ENCODE results near the gene MBNL1. TPM values are rescaled to one million over a fixed set of nuclear protein-coding genes. Genes with fewer than 3 reads are reported as not detected.

The MBNL1 gene
- total and polyA plus RNA-seq, 4 donors: 25.8 to 121 (median 71.9) TPM

- Histone ChIP-seq H3K4me3 (ENCODE audit: low read depth, low read length) (no peak overlapping the region), H3K36me3 (ENCODE audit: control insufficient read depth, insufficient read depth, low read length) (no peaks in the 10 kb centered on the region), H3K27ac (ENCODE audit: low read depth, low read length) (no peak overlapping the region), H3K4me1 (ENCODE audit: control insufficient read depth, insufficient read depth, low read length) (no peaks in the 10 kb centered on the region), H3K27me3 (ENCODE audit: control insufficient read depth, insufficient read depth, low read length) (no peaks in the 10 kb centered on the region), H3K9me3 (ENCODE audit: control insufficient read depth, insufficient read depth, low read length) (no peaks in the 10 kb centered on the region)
- DNase-seq (ENCODE audit: low read depth in 4 of 6, low spot score in 6 of 6): no peak
- WGBS (ENCODE audit: insufficient coverage): no CpG with 5 or more reads among the region's 1 CpG
These were observed 192.7 kb downstream of the MBNL1 start for GRCh38 chr3:152461460-152461859.

DNA sequence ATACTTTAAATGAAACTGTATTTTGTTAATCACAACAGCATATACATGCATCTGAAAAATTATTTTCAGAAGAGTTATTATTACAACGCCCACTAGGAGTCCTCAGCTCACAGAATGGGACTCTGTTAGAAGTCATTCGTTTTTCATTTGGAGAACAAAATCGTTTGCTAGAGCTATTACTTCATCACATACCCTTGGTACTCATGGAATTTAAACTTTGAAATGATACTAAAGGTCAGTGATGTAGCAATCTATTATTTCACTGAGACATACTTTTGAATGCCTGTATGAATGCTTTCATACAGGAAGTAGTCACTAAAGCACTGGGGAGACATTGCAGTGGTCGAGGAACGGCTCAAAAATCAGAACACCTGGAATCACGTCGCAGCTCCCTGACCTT lies 198.1 kb downstream of the MBNL1 start:
- H3K36me3 ChIP-seq (ENCODE audit: control insufficient read depth, insufficient read depth, low read length): no peaks in the 10 kb centered on the region
- H3K27me3 ChIP-seq (ENCODE audit: control insufficient read depth, insufficient read depth, low read length): no peaks in the 10 kb centered on the region
- H3K27ac ChIP-seq (ENCODE audit: low read depth, low read length): no peak overlapping the region
- no peak for DNase-seq (ENCODE audit: low read depth in 4 of 6, low spot score in 6 of 6)
- H3K4me3 ChIP-seq (ENCODE audit: low read depth, low read length): no peak overlapping the region
- no peaks in the 10 kb centered on the region for H3K9me3 ChIP-seq (ENCODE audit: control insufficient read depth, insufficient read depth, low read length)
- WGBS (ENCODE audit: insufficient coverage): 100% methylated on average over 2 of the region's 7 CpGs
- no peaks in the 10 kb centered on the region for H3K4me1 ChIP-seq (ENCODE audit: control insufficient read depth, insufficient read depth, low read length)

GRCh38 chr3:152469248-152470025 lies 200.7 kb downstream of the MBNL1 start:
- no peaks in the 10 kb centered on the region for H3K4me1 ChIP-seq (ENCODE audit: control insufficient read depth, insufficient read depth, low read length)
- no peaks in the 10 kb centered on the region for H3K27me3 ChIP-seq (ENCODE audit: control insufficient read depth, insufficient read depth, low read length)
- H3K36me3 ChIP-seq (ENCODE audit: control insufficient read depth, insufficient read depth, low read length): no peaks in the 10 kb centered on the region
- H3K27ac ChIP-seq (ENCODE audit: low read depth, low read length): no peak overlapping the region
- no peaks in the 10 kb centered on the region for H3K9me3 ChIP-seq (ENCODE audit: control insufficient read depth, insufficient read depth, low read length)
- no CpG with 5 or more reads among the region's 4 CpGs for WGBS (ENCODE audit: insufficient coverage)
- H3K4me3 ChIP-seq (ENCODE audit: low read depth, low read length): no peak overlapping the region
- no peak for DNase-seq (ENCODE audit: low read depth in 4 of 6, low spot score in 6 of 6)

DNA sequence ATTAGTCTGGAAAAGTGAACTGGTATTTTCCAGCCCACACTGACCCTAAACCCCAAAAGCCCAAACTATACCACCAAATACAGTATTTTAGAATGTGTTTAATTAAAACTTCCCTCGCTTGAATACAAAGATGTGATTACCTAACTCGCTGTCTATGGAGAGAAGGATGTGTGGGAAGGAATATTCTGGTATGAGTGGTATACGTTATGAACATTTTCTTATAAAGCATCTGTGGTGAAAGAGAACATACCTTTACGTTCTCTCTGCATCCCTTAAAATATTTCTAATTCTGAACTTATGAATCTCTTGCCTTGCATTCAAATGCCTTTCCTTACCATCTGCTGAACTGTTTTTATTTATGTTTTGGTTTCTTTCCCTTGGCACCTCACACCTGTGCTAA lies 201.4 kb downstream of the MBNL1 start:
- no CpG with 5 or more reads among the region's 4 CpGs for WGBS (ENCODE audit: insufficient coverage)
- no peak overlapping the region for H3K4me3 ChIP-seq (ENCODE audit: low read depth, low read length)
- no peaks in the 10 kb centered on the region for H3K36me3 ChIP-seq (ENCODE audit: control insufficient read depth, insufficient read depth, low read length)
- H3K4me1 ChIP-seq (ENCODE audit: control insufficient read depth, insufficient read depth, low read length): no peaks in the 10 kb centered on the region
- no peaks in the 10 kb centered on the region for H3K27me3 ChIP-seq (ENCODE audit: control insufficient read depth, insufficient read depth, low read length)
- H3K27ac ChIP-seq (ENCODE audit: low read depth, low read length): no peak overlapping the region
- H3K9me3 ChIP-seq (ENCODE audit: control insufficient read depth, insufficient read depth, low read length): no peaks in the 10 kb centered on the region
- no peak for DNase-seq (ENCODE audit: low read depth in 4 of 6, low spot score in 6 of 6)

DNA sequence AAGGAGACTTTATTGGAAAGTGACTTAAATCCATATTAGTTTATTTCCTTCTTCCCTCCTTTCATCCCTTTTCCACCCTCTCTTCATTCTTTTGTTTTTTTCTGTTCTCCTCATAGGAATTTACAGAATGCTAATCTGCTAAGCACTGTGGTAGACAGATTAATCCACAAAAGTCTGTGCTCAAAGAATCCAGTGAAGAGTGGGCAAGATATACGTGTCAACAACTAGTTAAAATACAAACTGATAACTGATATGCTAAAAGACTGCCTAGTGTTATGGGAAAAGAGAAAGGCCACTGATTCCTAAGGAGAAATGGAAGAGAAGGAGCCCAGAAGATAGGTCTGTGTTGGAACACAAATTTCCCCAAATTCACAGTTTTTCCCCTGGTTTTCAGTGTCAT lies 202.2 kb downstream of the MBNL1 start:
- Histone ChIP-seq H3K4me3 (ENCODE audit: low read depth, low read length) (no peak overlapping the region), H3K27me3 (ENCODE audit: control insufficient read depth, insufficient read depth, low read length) (no peaks in the 10 kb centered on the region), H3K4me1 (ENCODE audit: control insufficient read depth, insufficient read depth, low read length) (no peaks in the 10 kb centered on the region), H3K36me3 (ENCODE audit: control insufficient read depth, insufficient read depth, low read length) (no peaks in the 10 kb centered on the region), H3K9me3 (ENCODE audit: control insufficient read depth, insufficient read depth, low read length) (no peaks in the 10 kb centered on the region), H3K27ac (ENCODE audit: low read depth, low read length) (no peak overlapping the region)
- DNase-seq (ENCODE audit: low read depth in 4 of 6, low spot score in 6 of 6): no peak
- no CpG with 5 or more reads among the region's 1 CpG for WGBS (ENCODE audit: insufficient coverage)

GRCh38 chr3:152471814-152472671 lies 203.3 kb downstream of the MBNL1 start:
- Histone ChIP-seq H3K36me3 (ENCODE audit: control insufficient read depth, insufficient read depth, low read length) (no peaks in the 10 kb centered on the region), H3K4me1 (ENCODE audit: control insufficient read depth, insufficient read depth, low read length) (no peaks in the 10 kb centered on the region), H3K9me3 (ENCODE audit: control insufficient read depth, insufficient read depth, low read length) (no peaks in the 10 kb centered on the region), H3K27me3 (ENCODE audit: control insufficient read depth, insufficient read depth, low read length) (no peaks in the 10 kb centered on the region), H3K4me3 (ENCODE audit: low read depth, low read length) (peak overlapping the region; percentile 18), H3K27ac (ENCODE audit: low read depth, low read length) (no peak overlapping the region)
- DNase-seq (ENCODE audit: low read depth in 4 of 6, low spot score in 6 of 6): peak in 4 of 6 donors; percentile 31 to 77 (median 53)
- WGBS (ENCODE audit: insufficient coverage): 77% methylated on average over 6 of the region's 15 CpGs

DNA sequence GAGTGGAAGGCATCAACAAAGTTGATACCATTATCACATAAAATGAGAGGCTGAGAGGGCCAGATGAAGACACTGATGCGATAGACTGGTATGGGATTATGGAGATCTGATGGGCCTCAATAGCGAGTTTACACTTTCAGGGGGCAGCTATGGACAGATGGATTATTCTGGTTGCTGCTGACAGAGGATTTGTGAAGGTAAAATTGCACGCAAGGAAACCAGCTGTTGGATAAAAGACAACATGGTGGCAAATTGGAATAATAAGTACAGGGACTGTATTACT lies 203.9 kb downstream of the MBNL1 start:
- Histone ChIP-seq H3K36me3 (ENCODE audit: control insufficient read depth, insufficient read depth, low read length) (no peaks in the 10 kb centered on the region), H3K27me3 (ENCODE audit: control insufficient read depth, insufficient read depth, low read length) (no peaks in the 10 kb centered on the region), H3K27ac (ENCODE audit: low read depth, low read length) (no peak overlapping the region), H3K4me3 (ENCODE audit: low read depth, low read length) (no peak overlapping the region), H3K9me3 (ENCODE audit: control insufficient read depth, insufficient read depth, low read length) (no peaks in the 10 kb centered on the region), H3K4me1 (ENCODE audit: control insufficient read depth, insufficient read depth, low read length) (no peaks in the 10 kb centered on the region)
- DNase-seq (ENCODE audit: low read depth in 4 of 6, low spot score in 6 of 6): no peak
- 98% methylated on average over 3 of the region's 3 CpGs for WGBS (ENCODE audit: insufficient coverage)

DNA sequence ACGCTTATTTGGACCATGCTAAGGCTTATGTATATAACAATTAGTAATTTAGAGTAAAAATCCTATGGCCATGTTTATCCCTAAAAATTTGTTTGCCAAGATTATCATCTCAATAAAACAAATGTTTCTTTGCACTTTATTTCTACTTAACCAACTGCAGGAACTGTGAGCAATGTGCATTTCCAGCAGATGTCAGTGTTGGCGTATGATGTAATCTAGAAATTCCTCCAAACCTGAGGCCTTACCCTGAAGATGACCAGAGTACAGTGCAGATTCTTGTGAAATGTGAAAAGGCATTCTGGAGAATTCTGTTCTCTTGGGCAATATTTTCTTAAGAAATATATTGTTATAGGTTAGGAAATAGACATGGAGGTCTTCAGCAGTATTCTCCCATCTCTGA lies 205.9 kb downstream of the MBNL1 start:
- Histone ChIP-seq H3K9me3 (ENCODE audit: control insufficient read depth, insufficient read depth, low read length) (peaks cover 2% of the 10 kb centered on the region), H3K4me1 (ENCODE audit: control insufficient read depth, insufficient read depth, low read length) (no peaks in the 10 kb centered on the region), H3K36me3 (ENCODE audit: control insufficient read depth, insufficient read depth, low read length) (no peaks in the 10 kb centered on the region), H3K4me3 (ENCODE audit: low read depth, low read length) (no peak overlapping the region), H3K27ac (ENCODE audit: low read depth, low read length) (no peak overlapping the region), H3K27me3 (ENCODE audit: control insufficient read depth, insufficient read depth, low read length) (no peaks in the 10 kb centered on the region)
- WGBS (ENCODE audit: insufficient coverage): no CpG with 5 or more reads among the region's 2 CpGs
- peak in 5 of 6 donors; percentile 33 to 88 (median 51) for DNase-seq (ENCODE audit: low read depth in 4 of 6, low spot score in 6 of 6)

GRCh38 chr3:152477422-152477821 lies 208.7 kb downstream of the MBNL1 start:
- no peaks in the 10 kb centered on the region for H3K36me3 ChIP-seq (ENCODE audit: control insufficient read depth, insufficient read depth, low read length)

More at GRCh38 chr3:152477422-152477821, 208.7 kb downstream of the MBNL1 start:
- WGBS (ENCODE audit: insufficient coverage): 100% methylated on average over 2 of the region's 2 CpGs
- H3K27ac ChIP-seq (ENCODE audit: low read depth, low read length): no peak overlapping the region
- H3K27me3 ChIP-seq (ENCODE audit: control insufficient read depth, insufficient read depth, low read length): no peaks in the 10 kb centered on the region
- H3K4me1 ChIP-seq (ENCODE audit: control insufficient read depth, insufficient read depth, low read length): no peaks in the 10 kb centered on the region
- H3K9me3 ChIP-seq (ENCODE audit: control insufficient read depth, insufficient read depth, low read length): peaks cover 8% of the 10 kb centered on the region
- no peak for DNase-seq (ENCODE audit: low read depth in 4 of 6, low spot score in 6 of 6)
- no peak overlapping the region for H3K4me3 ChIP-seq (ENCODE audit: low read depth, low read length)

All from spinal cord (tissue), 10 donors.